Glutamatergic neuron (in vitro differentiated cells): Measurements from ENCODE around the gene ZNF488. TPM values are rescaled to one million over a fixed set of nuclear protein-coding genes. Genes with fewer than 3 reads are reported as not detected.

ENCODE experiments used
- DNase-seq: peaks from one replicate; pipeline ENCODE4 v3.0.0; 2022
- H3K27ac Mint-ChIP-seq: one replicate; pipeline ENCODE4 v1.8.0; 2020; ENCODE audit warnings: mild to moderate bottlenecking, mixed read lengths, inconsistent platforms; ENCODE audit not compliant: unreplicated experiment
- H3K27me3 Mint-ChIP-seq: one replicate; pipeline ENCODE4 v1.8.0; 2020; ENCODE audit warnings: mild to moderate bottlenecking, moderate library complexity, mixed read lengths, inconsistent platforms; ENCODE audit not compliant: unreplicated experiment
- H3K36me3 Mint-ChIP-seq: one replicate; pipeline ENCODE4 v1.8.0; 2020; ENCODE audit warnings: mild to moderate bottlenecking, mixed read lengths, inconsistent platforms; ENCODE audit not compliant: unreplicated experiment
- H3K4me1 Mint-ChIP-seq: one replicate; pipeline ENCODE4 v1.8.0; 2020; ENCODE audit warnings: mild to moderate bottlenecking, low read depth, mixed read lengths, inconsistent platforms; ENCODE audit not compliant: unreplicated experiment
- H3K4me3 Mint-ChIP-seq: one replicate; pipeline ENCODE4 v1.8.0; 2020; ENCODE audit warnings: mild to moderate bottlenecking, mixed read lengths, inconsistent platforms; ENCODE audit not compliant: unreplicated experiment
- H3K9me3 Mint-ChIP-seq: one replicate; pipeline ENCODE4 v1.8.0; 2020; ENCODE audit warnings: mild to moderate bottlenecking, moderate library complexity, mixed read lengths, inconsistent platforms; ENCODE audit not compliant: unreplicated experiment
- CTCF ChIP-seq: fragments of 200-600 bp; sonication (generic); IDR thresholded peaks from one replicate; pipeline ENCODE4 v1.5.0; 2021; ENCODE audit not compliant: partially characterized antibody, unreplicated experiment
- total RNA-seq: library from RNA; stranded (reverse); fragmentation: NEBNext Ultra II Directional; extraction: Animal tissue kit (Norgen Biotek cat#: 25700); gene quantifications from one replicate; pipeline ENCODE4 v1.2.1, GENCODE V29; 2021; ENCODE audit not compliant: unreplicated experiment

The ZNF488 gene
- total RNA-seq, 1 donor from 2014 or later = 3.3 TPM

- Mint-ChIP-seq H3K27me3 (peaks cover 11% of the 10 kb centered on the region), H3K9me3 (peaks cover 4% of the 10 kb centered on the region), H3K4me1 (peaks cover 8% of the 10 kb centered on the region), H3K36me3 (no peaks in the 10 kb centered on the region), H3K27ac (no peak within 1 kb of the TSS), H3K4me3 (no peak within 1 kb of the TSS)
- DNase-seq = no peak
- no peak for TF ChIP-seq CTCF
These were observed 61.6 kb downstream of the ZNF488 start, which contains the start of gene GDF2 for GRCh38 chr10:47322300-47323061. Gene GDF2, plus strand, starts transcription at chr10:47322454. Its CDS starts 215 bp downstream, at chr10:47322669.

- Mint-ChIP-seq H3K4me3 (no peak overlapping the region), H3K36me3 (no peaks in the 10 kb centered on the region), H3K27ac (no peak overlapping the region), H3K27me3 (peaks cover 9% of the 10 kb centered on the region), H3K4me1 (peaks cover 8% of the 10 kb centered on the region), H3K9me3 (peaks cover 4% of the 10 kb centered on the region)
- no peak for TF ChIP-seq CTCF
- DNase-seq = no peak
These were observed 62.4 kb downstream of the ZNF488 start for GRCh38 chr10:47321521-47322195.

GRCh38 chr10:47320812-47321211 lies 63.3 kb downstream of the ZNF488 start:
- Mint-ChIP-seq H3K4me1 (peaks cover 6% of the 10 kb centered on the region), H3K9me3 (peaks cover 3% of the 10 kb centered on the region), H3K36me3 (no peaks in the 10 kb centered on the region), H3K4me3 (no peak overlapping the region), H3K27me3 (peaks cover 8% of the 10 kb centered on the region), H3K27ac (no peak overlapping the region)
- DNase-seq = no peak
- TF ChIP-seq CTCF = no peak

- Mint-ChIP-seq H3K9me3 (no peaks in the 10 kb centered on the region), H3K4me1 (peaks cover 5% of the 10 kb centered on the region), H3K36me3 (no peaks in the 10 kb centered on the region), H3K4me3 (no peak overlapping the region), H3K27me3 (peaks cover 6% of the 10 kb centered on the region), H3K27ac (no peak overlapping the region)
- no peak for TF ChIP-seq CTCF
- no peak for DNase-seq
These were observed 64.3 kb downstream of the ZNF488 start for GRCh38 chr10:47319784-47320183.

- no peaks in the 10 kb centered on the region for H3K9me3 Mint-ChIP-seq
- H3K27ac Mint-ChIP-seq = no peak overlapping the region
- no peak for TF ChIP-seq CTCF
These were observed 65.4 kb downstream of the ZNF488 start for GRCh38 chr10:47318706-47319105.

More at GRCh38 chr10:47318706-47319105, 65.4 kb downstream of the ZNF488 start:
- H3K27me3 Mint-ChIP-seq = peaks cover 5% of the 10 kb centered on the region
- peaks cover 5% of the 10 kb centered on the region for H3K4me1 Mint-ChIP-seq
- H3K4me3 Mint-ChIP-seq = no peak overlapping the region
- no peak for DNase-seq
- no peaks in the 10 kb centered on the region for H3K36me3 Mint-ChIP-seq
